Gastroesophageal sphincter (tissue), 4 donors: Measurements from ENCODE around the gene HS3ST6. TPM values are rescaled to one million over a fixed set of nuclear protein-coding genes. Genes with fewer than 3 reads are reported as not detected.
"Not testable (repeated sequence)": the region's sequence is repeated elsewhere in the genome, so short reads cannot be mapped to it uniquely, and the experiment has no call there.

ENCODE experiments used
- ATAC-seq: fragments of 150-250 bp; one replicate; pipeline ENCODE4 v1.9.1; 2016; ENCODE audit warnings: mild to moderate bottlenecking, moderate library complexity
- H3K27ac ChIP-seq, 4 donors: fragments of 200-600 bp; sonication (generic) in 3 of 4; 1 replicate in 3 of 4; 2 replicates in 1 of 4; pipeline ENCODE4 v1.5.1; 2016 to 2019
- H3K27me3 ChIP-seq: fragments of 200-600 bp; sonication (generic); one replicate; pipeline ENCODE4 v1.5.1; 2019
- H3K36me3 ChIP-seq, 2 donors: fragments of 200-600 bp; sonication (generic); one replicate each; pipeline ENCODE4 v1.5.1; 2019; ENCODE audit warnings: control low read depth in 1 of 2
- H3K4me1 ChIP-seq, 3 donors: fragments of 200-600 bp; sonication (generic); 1 replicate in 2 of 3; 2 replicates in 1 of 3; pipeline ENCODE4 v1.5.1; 2016 to 2019; ENCODE audit warnings: control low read depth in 2 of 3
- H3K4me3 ChIP-seq, 2 donors: fragments of 200-600 bp; sonication (generic); one replicate each; pipeline ENCODE4 v1.5.1; 2019; ENCODE audit warnings: mild to moderate bottlenecking in 1 of 2, moderate library complexity in 1 of 2
- H3K9me3 ChIP-seq, 3 donors: fragments of 200-600 bp; sonication (generic); one replicate each; pipeline ENCODE4 v1.5.1; 2017 to 2019; ENCODE audit warnings: control low read depth in 2 of 3
- EP300 ChIP-seq: sonication (generic); formaldehyde crosslinking; IDR thresholded peaks from one replicate; pipeline ENCODE4 v1.6.1; 2017; ENCODE audit warnings: antibody characterized with exemption, mild to moderate bottlenecking
- POLR2A ChIP-seq, 2 donors: fragments of 450-650 bp; IDR thresholded peaks; one replicate each; pipeline ENCODE4 v1.6.1; 2017; ENCODE audit warnings: antibody characterized with exemption in 2 of 2, mild to moderate bottlenecking in 2 of 2, moderate library complexity in 1 of 2
- POLR2AphosphoS5 ChIP-seq: sonication (generic); formaldehyde crosslinking; IDR thresholded peaks from one replicate; pipeline ENCODE4 v1.6.1; 2017; ENCODE audit warnings: antibody characterized with exemption
- WGBS, 2 donors: methylation state at CpG; one replicate each; pipeline ENCODE4 v1.1.5; 2018; ENCODE audit warnings: low coverage in 1 of 2; 5-methylcytosine and 5-hydroxymethylcytosine counted together
- total RNA-seq, 4 donors: library from RNA; depleted of rRNA; stranded (reverse); fragments of >200 nt; gene quantifications; one replicate each; pipeline ENCODE4 v1.1.0, GENCODE V29; 2016
- TF ChIP-seq, protein P1 (sequence below), 4 experiments: fragments of 200-600 bp in 2 of 4; fragments of 450-650 bp in 2 of 4; sonication (generic) in 1 of 4; IDR thresholded peaks; one replicate each; pipeline ENCODE4 v1.5.1; 2017 to 2019; ENCODE audit warnings: antibody characterized with exemption in 4 of 4, mild to moderate bottlenecking in 2 of 4, moderate library complexity in 2 of 4

The HS3ST6 gene
- total RNA-seq, 4 donors from 2014 or later: not detected

DNA sequence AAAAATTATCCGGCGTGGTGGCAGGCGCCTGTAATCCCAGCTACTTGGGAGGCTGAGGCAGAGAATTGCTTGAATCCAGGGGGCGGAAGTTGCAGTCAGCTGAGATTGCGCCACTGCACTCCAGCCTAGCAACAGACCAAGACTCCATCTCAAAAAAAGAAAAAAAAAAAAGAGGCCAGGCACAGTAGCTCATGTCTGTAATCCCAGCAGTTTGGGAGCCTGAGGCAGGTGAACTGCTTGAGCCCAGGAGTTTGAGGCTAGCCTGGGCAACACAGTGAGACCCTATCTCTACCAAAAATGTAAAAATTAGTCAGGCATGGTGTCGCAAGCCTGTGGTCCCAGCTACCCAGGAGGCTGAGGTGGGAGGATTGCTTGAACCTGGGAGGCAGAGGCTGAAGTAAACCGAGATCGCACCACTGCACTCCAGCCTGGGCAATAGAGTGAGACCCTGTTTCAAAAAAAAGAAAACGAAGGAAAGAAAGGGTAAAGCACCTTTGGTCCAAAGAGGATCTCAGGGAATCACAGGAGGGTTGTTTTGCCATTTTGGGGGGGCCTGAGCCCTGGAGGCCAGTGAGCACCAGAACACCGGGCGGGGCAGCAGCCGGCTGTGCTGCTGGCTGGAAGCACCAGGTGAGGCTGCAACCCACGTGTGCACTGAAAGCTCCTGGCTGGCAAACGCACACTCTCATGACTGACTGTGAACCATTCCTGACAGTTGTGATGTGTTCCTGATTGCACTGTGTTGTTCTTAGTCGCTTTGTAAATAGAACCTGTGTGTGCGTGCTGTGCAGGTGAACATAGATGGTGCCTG lies 18.4 kb downstream of the HS3ST6 start:
- ATAC-seq: no peak
- no peaks in the 10 kb centered on the region for H3K9me3 ChIP-seq
- H3K4me3 ChIP-seq: no peak overlapping the region
- peaks cover 62% of the 10 kb centered on the region for H3K27me3 ChIP-seq
- H3K4me1 ChIP-seq: no peaks in the 10 kb centered on the region
- no peaks in the 10 kb centered on the region for H3K36me3 ChIP-seq
- TF ChIP-seq, protein P1, sequence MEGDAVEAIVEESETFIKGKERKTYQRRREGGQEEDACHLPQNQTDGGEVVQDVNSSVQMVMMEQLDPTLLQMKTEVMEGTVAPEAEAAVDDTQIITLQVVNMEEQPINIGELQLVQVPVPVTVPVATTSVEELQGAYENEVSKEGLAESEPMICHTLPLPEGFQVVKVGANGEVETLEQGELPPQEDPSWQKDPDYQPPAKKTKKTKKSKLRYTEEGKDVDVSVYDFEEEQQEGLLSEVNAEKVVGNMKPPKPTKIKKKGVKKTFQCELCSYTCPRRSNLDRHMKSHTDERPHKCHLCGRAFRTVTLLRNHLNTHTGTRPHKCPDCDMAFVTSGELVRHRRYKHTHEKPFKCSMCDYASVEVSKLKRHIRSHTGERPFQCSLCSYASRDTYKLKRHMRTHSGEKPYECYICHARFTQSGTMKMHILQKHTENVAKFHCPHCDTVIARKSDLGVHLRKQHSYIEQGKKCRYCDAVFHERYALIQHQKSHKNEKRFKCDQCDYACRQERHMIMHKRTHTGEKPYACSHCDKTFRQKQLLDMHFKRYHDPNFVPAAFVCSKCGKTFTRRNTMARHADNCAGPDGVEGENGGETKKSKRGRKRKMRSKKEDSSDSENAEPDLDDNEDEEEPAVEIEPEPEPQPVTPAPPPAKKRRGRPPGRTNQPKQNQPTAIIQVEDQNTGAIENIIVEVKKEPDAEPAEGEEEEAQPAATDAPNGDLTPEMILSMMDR (IDR thresholded peaks at IDR 0.05): no peak
- no peak for TF ChIP-seq EP300
- no peak for TF ChIP-seq POLR2A (IDR thresholded peaks at IDR 0.05)
- no peak for TF ChIP-seq POLR2AphosphoS5
- WGBS, 2 donors: 88% methylated on average over 9 of the region's 16 CpGs; no CpG with 5 or more reads in 1 of the 2 donors
- H3K27ac ChIP-seq: no peak overlapping the region

DNA sequence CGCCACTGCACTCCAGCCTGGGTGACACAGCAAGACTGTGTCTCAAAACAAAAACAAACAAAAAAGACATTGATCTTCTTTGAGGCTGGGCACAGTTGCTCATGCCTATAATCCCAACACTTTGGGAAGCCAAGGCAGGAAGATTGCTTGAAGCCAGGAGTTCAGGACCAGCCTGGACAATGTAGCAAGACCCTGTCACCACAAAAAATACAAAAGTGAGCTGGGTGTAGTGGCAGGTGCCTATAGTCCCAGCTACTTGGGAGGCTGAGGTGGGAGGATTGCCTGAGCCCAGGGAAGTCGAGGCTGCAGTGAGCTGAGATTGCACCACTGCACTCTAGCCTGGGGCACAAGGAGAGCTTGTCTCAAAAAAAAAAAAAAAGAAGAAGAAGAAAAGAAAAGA lies 20.5 kb downstream of the HS3ST6 start:
- H3K36me3 ChIP-seq, H3K27ac ChIP-seq, H3K9me3 ChIP-seq, H3K4me3 ChIP-seq, ATAC-seq, H3K4me1 ChIP-seq: not testable (repeated sequence)
- H3K27me3 ChIP-seq: peaks cover 57% of the 10 kb centered on the region
- 83% methylated on average over 1 of the region's 2 CpGs; no CpG with 5 or more reads in 1 of the 2 donors for WGBS, 2 donors

- WGBS, 2 donors: 76% methylated on average over 9 of the region's 27 CpGs; no CpG with 5 or more reads in 1 of the 2 donors
- no peak overlapping the region for H3K4me3 ChIP-seq
- no peak for ATAC-seq
- H3K36me3 ChIP-seq: no peaks in the 10 kb centered on the region
- H3K4me1 ChIP-seq: no peaks in the 10 kb centered on the region
- H3K27ac ChIP-seq: no peak overlapping the region
- TF ChIP-seq, protein P1 (IDR thresholded peaks at IDR 0.05): no peak
- TF ChIP-seq EP300 (no peak), POLR2A (IDR thresholded peaks at IDR 0.05) (no peak), POLR2AphosphoS5 (no peak)
- H3K27me3 ChIP-seq: peaks cover 69% of the 10 kb centered on the region
- H3K9me3 ChIP-seq: no peaks in the 10 kb centered on the region
These were observed 22.1 kb downstream of the HS3ST6 start for GRCh38 chr16:1895949-1896675.

DNA sequence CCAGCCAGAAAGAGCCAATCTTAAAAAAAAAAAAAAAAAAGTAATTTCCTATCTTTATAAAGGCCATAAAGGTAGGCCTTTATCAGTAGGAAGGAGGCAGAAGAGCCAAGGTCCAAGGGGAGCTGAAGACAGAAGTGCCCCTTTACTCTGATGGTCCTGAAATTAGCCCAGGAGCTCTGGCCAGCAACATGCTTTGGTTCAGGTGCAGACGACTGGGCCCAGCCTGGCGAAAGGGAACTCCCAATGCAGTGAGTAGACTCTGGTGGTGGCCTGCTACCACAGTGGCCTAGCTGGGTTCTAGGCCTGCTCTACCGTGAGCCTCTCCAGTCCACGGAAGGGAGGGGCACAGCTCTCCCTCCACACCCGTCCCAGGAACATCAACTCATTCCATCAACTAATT lies 23.1 kb downstream of the HS3ST6 start:
- WGBS, 2 donors: 92% methylated on average over 4 of the region's 5 CpGs; no CpG with 5 or more reads in 1 of the 2 donors

GRCh38 chr16:1890708-1891050 lies 27.5 kb downstream of the HS3ST6 start:
- H3K4me1 ChIP-seq: no peaks in the 10 kb centered on the region
- 25% methylated on average over 2 of the region's 4 CpGs; no CpG with 5 or more reads in 1 of the 2 donors for WGBS, 2 donors
- H3K27me3 ChIP-seq: peaks cover 69% of the 10 kb centered on the region
- H3K4me3 ChIP-seq: no peak overlapping the region
- no peaks in the 10 kb centered on the region for H3K9me3 ChIP-seq
- H3K36me3 ChIP-seq: no peaks in the 10 kb centered on the region
- no peak for ATAC-seq
- TF ChIP-seq POLR2AphosphoS5 (no peak), EP300 (no peak), POLR2A (IDR thresholded peaks at IDR 0.05) (no peak)
- TF ChIP-seq, protein P1 (IDR thresholded peaks at IDR 0.05): no peak
- H3K27ac ChIP-seq: no peak overlapping the region

More for the DNA sequence above, 23.1 kb downstream of the HS3ST6 start:
- H3K27ac ChIP-seq: no peak overlapping the region
- H3K27me3 ChIP-seq: peaks cover 75% of the 10 kb centered on the region
- no peak for ATAC-seq
- H3K9me3 ChIP-seq: no peaks in the 10 kb centered on the region
- no peaks in the 10 kb centered on the region for H3K36me3 ChIP-seq
- no peak for TF ChIP-seq POLR2AphosphoS5
- TF ChIP-seq EP300: no peak
- TF ChIP-seq, protein P1 (IDR thresholded peaks at IDR 0.05): no peak
- no peak for TF ChIP-seq POLR2A (IDR thresholded peaks at IDR 0.05)
- H3K4me3 ChIP-seq: no peak overlapping the region
- H3K4me1 ChIP-seq: no peaks in the 10 kb centered on the region
